Spleen (tissue), 7 donors: ENCODE data around the gene PMF1.

Source experiments
- CTCF ChIP-seq, 11 experiments: fragments of 200-600 bp in 7 of 11; fragments of 450-650 bp in 4 of 11; sonication (generic) in 4 of 11; IDR thresholded peaks in 8 of 11; conservative IDR thresholded peaks in 3 of 11; 1 replicate in 7 of 11; 2 replicates in 4 of 11; pipeline versions ENCODE4 v1.4.0 to v1.8.0; 2016 to 2021; ENCODE audit warnings: antibody characterized with exemption in 11 of 11, inconsistent platforms in 4 of 11, mild to moderate bottlenecking in 1 of 11
- POLR2A ChIP-seq, 3 donors: fragments of 450-650 bp; IDR thresholded peaks; one replicate each; pipeline ENCODE4 v1.5.1; 2017; ENCODE audit warnings: antibody characterized with exemption in 3 of 3, mild to moderate bottlenecking in 1 of 3
- donor health status: DM: no; HTN: no; CAD: no; lungs with moderate emphysema.
- donor health status: DM: no; HTN: no; CAD: no.
- donor health status: DM: no; HTN: no; CAD: no.

- TF ChIP-seq CTCF (IDR thresholded peaks at IDR 0.05 in 8 of 11, conservative IDR thresholded peaks at IDR 0.05 in 3 of 11): peak in 3 of 11 experiments; percentile 4 to 47 (median 22)
- TF ChIP-seq POLR2A (IDR thresholded peaks at IDR 0.05): no peak
Observed at GRCh38 chr1:156225677-156226014, 12.8 kb downstream of the PMF1 start.
